HepG2 (cell line): ENCODE results near the gene LRRC4. TPM values are rescaled to one million over a fixed set of nuclear protein-coding genes. Genes with fewer than 3 reads are reported as not detected.
A peak's percentile ranks its signal among the peaks of the same experiment; 100 is the strongest.

Experiments
- CBX2 ChIP-seq, 2 experiments: fragments of 200-600 bp in 1 of 2; sonication (generic); formaldehyde crosslinking in 1 of 2; IDR thresholded peaks; 2 replicates each; pipeline versions ENCODE4 v1.7.0 to v1.8.1; 2018 to 2022; ENCODE audit warnings: low read depth in 2 of 2, low read length in 1 of 2, mild to moderate bottlenecking in 1 of 2, missing genetic modification reagents in 1 of 2
- HOXA3 ChIP-seq: sonication (generic); formaldehyde crosslinking; IDR thresholded peaks from 2 replicates; pipeline ENCODE4 v1.5.0; 2020; ENCODE audit warnings: missing genetic modification reagents
- KAT7 ChIP-seq: IDR thresholded peaks from 2 replicates; pipeline ENCODE4 v1.6.1; 2018; ENCODE audit warnings: borderline replicate concordance, missing compliant biosample characterization
- KDM5A ChIP-seq: fragments of 200-600 bp; sonication (generic); IDR thresholded peaks from 2 replicates; pipeline ENCODE4 v1.7.0; 2018; ENCODE audit warnings: antibody characterized with exemption, mild to moderate bottlenecking, low read length, borderline replicate concordance
- POGZ ChIP-seq: sonication (generic); formaldehyde crosslinking; IDR thresholded peaks from 2 replicates; pipeline ENCODE4 v1.4.0; 2020; ENCODE audit warnings: mild to moderate bottlenecking, missing genetic modification reagents
- RARA ChIP-seq: IDR thresholded peaks from 2 replicates; pipeline ENCODE4 v1.6.1; 2016; ENCODE audit warnings: missing genetic modification reagents, missing compliant biosample characterization
- SRF ChIP-seq: IDR thresholded peaks from 2 replicates; pipeline ENCODE4 v1.6.1; 2011; ENCODE audit warnings: mild to moderate bottlenecking, low read depth, low read length, moderate library complexity
- ZFP1 ChIP-seq: IDR thresholded peaks from 2 replicates; pipeline ENCODE4 v1.6.1; 2016
- polyA plus RNA-seq, 8 experiments: library from polyadenylated mRNA; depleted of rRNA in 3 of 8; stranded (reverse) in 7 of 8; unstranded in 1 of 8; fragments of >200 nt; fragmentation: Illumina TruSeq in 4 of 8; extraction: Trizol in 4 of 8; gene quantifications; 2 replicates each; pipeline versions ENCODE4 v1.2.1 to v1.2.3, GENCODE V29; 2011 to 2016; ENCODE audit warnings: low read depth in 4 of 8, missing spikeins in 1 of 8, mixed read lengths in 1 of 8; ENCODE audit not compliant: insufficient read depth in 1 of 8
- total RNA-seq, 5 experiments: library from RNA; depleted of rRNA; stranded (reverse); fragments of >200 nt; fragmentation: Illumina TruSeq; extraction: Trizol; gene quantifications; 2 replicates each; pipeline ENCODE4 v1.2.3, GENCODE V29; 2016; ENCODE audit warnings: low read depth in 1 of 5
- TF ChIP-seq, protein P1 (sequence below), 2 experiments: fragments of 450-650 bp in 1 of 2; sonication (generic) in 1 of 2; formaldehyde crosslinking in 1 of 2; IDR thresholded peaks; 2 replicates each; pipeline versions ENCODE4 v1.6.1 to v1.8.0; 2016 to 2022; ENCODE audit warnings: antibody characterized with exemption in 1 of 2, mild to moderate bottlenecking in 1 of 2, missing genetic modification reagents in 1 of 2
- TF ChIP-seq, protein P2 (sequence below): sonication (generic); formaldehyde crosslinking; IDR thresholded peaks from 2 replicates; pipeline ENCODE4 v1.5.1; 2020; ENCODE audit warnings: missing genetic modification reagents, mild to moderate bottlenecking, borderline replicate concordance
- TF ChIP-seq, protein P3 (sequence below): sonication (generic); formaldehyde crosslinking; conservative IDR thresholded peaks from 2 replicates; pipeline ENCODE4 v1.5.0; 2020; ENCODE audit warnings: missing genetic modification reagents
- TF ChIP-seq, protein P4 (sequence below): sonication (generic); formaldehyde crosslinking; IDR thresholded peaks from 2 replicates; pipeline ENCODE4 v1.4.0; 2020; ENCODE audit warnings: mild to moderate bottlenecking, missing genetic modification reagents
- TF ChIP-seq, protein P5 (sequence below): sonication (generic); formaldehyde crosslinking; IDR thresholded peaks from 2 replicates; pipeline ENCODE4 v1.4.0; 2020; ENCODE audit warnings: missing genetic modification reagents

The LRRC4 gene
- total and polyA plus RNA-seq, 2 of the 13 experiments (the other 11 are each of a cell fraction or from before 2014, with no cell fraction given) = not detected

DNA sequence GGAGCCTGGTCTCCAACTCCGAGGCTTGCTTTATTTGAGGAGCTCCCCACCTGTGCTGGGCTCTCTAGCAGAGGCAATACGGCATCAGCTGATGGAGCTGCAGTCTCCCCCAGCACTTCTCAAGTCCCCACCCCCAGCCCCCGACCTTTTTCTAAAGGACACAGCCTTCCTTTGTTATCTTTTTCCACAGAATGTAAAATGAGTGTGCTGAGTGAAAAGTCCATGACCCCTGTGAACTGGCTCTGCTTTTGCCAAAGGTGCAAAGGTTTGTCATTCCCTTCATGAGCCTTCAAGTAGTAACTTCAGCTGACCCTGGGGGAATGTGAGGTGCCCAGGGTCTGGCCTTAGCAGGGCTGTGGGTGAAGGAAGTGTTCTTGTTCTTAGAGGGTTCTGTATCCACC is 25.5 kb downstream of the LRRC4 start (continued):
- TF ChIP-seq, protein P1, sequence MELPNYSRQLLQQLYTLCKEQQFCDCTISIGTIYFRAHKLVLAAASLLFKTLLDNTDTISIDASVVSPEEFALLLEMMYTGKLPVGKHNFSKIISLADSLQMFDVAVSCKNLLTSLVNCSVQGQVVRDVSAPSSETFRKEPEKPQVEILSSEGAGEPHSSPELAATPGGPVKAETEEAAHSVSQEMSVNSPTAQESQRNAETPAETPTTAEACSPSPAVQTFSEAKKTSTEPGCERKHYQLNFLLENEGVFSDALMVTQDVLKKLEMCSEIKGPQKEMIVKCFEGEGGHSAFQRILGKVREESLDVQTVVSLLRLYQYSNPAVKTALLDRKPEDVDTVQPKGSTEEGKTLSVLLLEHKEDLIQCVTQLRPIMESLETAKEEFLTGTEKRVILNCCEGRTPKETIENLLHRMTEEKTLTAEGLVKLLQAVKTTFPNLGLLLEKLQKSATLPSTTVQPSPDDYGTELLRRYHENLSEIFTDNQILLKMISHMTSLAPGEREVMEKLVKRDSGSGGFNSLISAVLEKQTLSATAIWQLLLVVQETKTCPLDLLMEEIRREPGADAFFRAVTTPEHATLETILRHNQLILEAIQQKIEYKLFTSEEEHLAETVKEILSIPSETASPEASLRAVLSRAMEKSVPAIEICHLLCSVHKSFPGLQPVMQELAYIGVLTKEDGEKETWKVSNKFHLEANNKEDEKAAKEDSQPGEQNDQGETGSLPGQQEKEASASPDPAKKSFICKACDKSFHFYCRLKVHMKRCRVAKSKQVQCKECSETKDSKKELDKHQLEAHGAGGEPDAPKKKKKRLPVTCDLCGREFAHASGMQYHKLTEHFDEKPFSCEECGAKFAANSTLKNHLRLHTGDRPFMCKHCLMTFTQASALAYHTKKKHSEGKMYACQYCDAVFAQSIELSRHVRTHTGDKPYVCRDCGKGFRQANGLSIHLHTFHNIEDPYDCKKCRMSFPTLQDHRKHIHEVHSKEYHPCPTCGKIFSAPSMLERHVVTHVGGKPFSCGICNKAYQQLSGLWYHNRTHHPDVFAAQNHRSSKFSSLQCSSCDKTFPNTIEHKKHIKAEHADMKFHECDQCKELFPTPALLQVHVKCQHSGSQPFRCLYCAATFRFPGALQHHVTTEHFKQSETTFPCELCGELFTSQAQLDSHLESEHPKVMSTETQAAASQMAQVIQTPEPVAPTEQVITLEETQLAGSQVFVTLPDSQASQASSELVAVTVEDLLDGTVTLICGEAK (IDR thresholded peaks at IDR 0.05) = no peak
- TF ChIP-seq, protein P1 (CRISPR knock-in tag; IDR thresholded peaks at IDR 0.05) = no peak
- TF ChIP-seq HOXA3 (CRISPR knock-in tag) (no peak), POGZ (CRISPR knock-in tag) (peak; percentile 39; the same call in 1 of the 2 replicates), RARA (peak; percentile 80), ZFP1 (no peak), CBX2 (IDR thresholded peaks at IDR 0.05; ENCODE audit: low read depth, low read length) (no peak), CBX2 (CRISPR knock-in tag; IDR thresholded peaks at IDR 0.05; ENCODE audit: low read depth) (no peak), KAT7 (CRISPR knock-in tag) (no peak), KDM5A (no peak; the same call in 1 of the 2 replicates), SRF (0 out of 2 replicates have a peak, but pooled peaks have one; percentile 21)
- TF ChIP-seq, protein P2, sequence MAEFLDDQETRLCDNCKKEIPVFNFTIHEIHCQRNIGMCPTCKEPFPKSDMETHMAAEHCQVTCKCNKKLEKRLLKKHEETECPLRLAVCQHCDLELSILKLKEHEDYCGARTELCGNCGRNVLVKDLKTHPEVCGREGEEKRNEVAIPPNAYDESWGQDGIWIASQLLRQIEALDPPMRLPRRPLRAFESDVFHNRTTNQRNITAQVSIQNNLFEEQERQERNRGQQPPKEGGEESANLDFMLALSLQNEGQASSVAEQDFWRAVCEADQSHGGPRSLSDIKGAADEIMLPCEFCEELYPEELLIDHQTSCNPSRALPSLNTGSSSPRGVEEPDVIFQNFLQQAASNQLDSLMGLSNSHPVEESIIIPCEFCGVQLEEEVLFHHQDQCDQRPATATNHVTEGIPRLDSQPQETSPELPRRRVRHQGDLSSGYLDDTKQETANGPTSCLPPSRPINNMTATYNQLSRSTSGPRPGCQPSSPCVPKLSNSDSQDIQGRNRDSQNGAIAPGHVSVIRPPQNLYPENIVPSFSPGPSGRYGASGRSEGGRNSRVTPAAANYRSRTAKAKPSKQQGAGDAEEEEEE (CRISPR knock-in tag) = no peak
- TF ChIP-seq, protein P3, sequence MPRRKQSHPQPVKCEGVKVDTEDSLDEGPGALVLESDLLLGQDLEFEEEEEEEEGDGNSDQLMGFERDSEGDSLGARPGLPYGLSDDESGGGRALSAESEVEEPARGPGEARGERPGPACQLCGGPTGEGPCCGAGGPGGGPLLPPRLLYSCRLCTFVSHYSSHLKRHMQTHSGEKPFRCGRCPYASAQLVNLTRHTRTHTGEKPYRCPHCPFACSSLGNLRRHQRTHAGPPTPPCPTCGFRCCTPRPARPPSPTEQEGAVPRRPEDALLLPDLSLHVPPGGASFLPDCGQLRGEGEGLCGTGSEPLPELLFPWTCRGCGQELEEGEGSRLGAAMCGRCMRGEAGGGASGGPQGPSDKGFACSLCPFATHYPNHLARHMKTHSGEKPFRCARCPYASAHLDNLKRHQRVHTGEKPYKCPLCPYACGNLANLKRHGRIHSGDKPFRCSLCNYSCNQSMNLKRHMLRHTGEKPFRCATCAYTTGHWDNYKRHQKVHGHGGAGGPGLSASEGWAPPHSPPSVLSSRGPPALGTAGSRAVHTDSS (CRISPR knock-in tag) = no peak
- TF ChIP-seq, protein P4, sequence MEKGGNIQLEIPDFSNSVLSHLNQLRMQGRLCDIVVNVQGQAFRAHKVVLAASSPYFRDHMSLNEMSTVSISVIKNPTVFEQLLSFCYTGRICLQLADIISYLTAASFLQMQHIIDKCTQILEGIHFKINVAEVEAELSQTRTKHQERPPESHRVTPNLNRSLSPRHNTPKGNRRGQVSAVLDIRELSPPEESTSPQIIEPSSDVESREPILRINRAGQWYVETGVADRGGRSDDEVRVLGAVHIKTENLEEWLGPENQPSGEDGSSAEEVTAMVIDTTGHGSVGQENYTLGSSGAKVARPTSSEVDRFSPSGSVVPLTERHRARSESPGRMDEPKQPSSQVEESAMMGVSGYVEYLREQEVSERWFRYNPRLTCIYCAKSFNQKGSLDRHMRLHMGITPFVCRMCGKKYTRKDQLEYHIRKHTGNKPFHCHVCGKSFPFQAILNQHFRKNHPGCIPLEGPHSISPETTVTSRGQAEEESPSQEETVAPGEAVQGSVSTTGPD (CRISPR knock-in tag) = no peak
- TF ChIP-seq, protein P5, sequence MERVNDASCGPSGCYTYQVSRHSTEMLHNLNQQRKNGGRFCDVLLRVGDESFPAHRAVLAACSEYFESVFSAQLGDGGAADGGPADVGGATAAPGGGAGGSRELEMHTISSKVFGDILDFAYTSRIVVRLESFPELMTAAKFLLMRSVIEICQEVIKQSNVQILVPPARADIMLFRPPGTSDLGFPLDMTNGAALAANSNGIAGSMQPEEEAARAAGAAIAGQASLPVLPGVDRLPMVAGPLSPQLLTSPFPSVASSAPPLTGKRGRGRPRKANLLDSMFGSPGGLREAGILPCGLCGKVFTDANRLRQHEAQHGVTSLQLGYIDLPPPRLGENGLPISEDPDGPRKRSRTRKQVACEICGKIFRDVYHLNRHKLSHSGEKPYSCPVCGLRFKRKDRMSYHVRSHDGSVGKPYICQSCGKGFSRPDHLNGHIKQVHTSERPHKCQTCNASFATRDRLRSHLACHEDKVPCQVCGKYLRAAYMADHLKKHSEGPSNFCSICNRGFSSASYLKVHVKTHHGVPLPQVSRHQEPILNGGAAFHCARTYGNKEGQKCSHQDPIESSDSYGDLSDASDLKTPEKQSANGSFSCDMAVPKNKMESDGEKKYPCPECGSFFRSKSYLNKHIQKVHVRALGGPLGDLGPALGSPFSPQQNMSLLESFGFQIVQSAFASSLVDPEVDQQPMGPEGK (CRISPR knock-in tag) = peak; percentile 89
